Measurements from ENCODE around the gene DIAPH3.
"Not testable (repeated sequence)": the region's sequence is repeated elsewhere in the genome, so short reads cannot be mapped to it uniquely, and the experiment has no call there.

Gene DIAPH3

DNA sequence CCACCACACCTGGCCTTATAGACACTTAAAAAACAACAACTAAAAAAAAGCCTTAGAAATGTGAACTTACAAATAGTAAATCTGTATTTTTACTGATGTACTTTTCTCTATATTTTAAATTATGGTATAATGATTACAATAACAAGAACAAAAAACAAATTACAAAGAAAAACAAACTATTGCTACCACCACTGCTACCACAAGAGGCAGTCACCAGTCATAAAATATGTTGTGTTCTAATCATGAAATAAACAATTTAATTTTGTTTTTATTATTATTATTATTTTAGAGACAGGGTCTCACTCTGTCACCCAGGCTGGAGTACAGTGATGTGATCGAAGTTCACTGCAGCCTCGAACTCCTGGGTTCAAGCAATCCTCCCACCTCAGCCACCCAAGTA lies 72.2 kb downstream of the DIAPH3 start:
- no peak for DNase-seq

DNA sequence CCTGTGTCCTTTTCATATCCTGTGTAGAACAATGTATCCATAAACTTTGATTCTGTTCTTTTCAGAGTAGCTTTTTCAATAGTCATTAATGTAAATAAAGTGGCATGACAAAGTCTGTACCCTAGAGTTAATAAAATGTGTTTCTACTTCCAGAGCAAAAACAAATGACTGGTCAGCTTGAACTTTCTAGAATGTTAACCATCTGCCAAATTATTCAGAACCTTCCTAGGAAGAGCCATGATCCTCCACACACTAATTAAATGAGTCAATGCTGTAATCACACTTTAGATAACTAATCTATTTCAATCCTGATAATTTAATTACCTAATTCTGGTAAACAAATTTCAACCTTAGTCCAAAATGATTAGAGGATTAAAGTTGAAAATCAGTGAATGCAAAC lies 73.2 kb downstream of the DIAPH3 start:
- DNase-seq: no peak

DNA sequence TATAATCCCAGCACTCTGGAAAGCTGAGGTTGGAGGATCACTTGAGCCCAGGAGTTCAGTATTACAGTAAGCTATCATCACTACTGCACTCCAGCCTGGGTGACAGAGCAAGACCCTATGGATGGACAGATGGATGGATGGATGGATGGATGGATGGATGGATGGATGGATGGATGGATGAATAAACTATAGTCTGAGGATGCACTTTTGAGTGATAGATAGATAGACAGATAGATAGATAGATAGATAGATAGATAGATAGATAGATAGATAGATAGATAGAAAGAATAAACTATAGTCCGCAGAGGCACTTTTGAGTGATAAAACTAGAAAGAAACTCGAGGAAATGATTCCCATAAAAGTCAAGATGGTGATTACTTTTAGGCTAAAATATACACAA lies 79.9 kb downstream of the DIAPH3 start:
- DNase-seq: not testable (repeated sequence)

DNA sequence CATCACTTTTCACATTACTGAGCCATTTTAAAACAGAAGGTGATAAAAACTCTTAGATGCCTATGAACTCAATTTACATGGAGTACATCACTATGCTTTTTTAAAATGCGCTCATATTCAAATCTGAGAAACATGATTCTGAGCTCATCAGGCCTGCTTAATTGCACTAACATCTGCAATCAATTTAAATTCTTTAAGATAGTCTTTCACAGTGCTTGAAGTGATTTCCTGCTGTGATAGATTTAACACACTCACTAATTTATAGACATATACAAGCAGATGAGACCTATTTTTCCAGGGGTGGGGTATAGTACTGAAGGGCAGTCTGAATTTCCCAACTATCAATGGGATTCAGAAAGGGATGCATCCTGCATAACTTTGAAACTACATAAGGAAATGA lies 82.9 kb downstream of the DIAPH3 start:
- no peak for DNase-seq

DNA sequence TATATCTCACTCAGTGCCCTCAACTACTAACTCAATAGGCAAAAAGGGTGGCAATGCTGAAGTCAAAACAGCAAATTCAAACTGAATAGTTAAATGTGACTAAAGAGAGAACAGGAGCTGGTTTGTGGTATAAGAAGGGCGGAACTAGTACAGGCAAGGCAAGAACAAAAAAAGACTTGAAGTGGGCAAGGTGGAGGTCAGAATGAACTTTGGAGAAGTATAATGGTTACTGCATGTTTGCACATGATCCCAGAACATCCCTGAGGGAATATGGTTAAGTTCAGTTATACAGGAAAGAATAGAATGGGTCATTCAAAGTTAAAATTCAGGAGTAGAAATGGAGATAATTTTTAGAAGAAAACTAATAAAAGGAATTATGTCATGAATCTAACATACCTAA lies 85.5 kb downstream of the DIAPH3 start:
- DNase-seq: no peak

DNA sequence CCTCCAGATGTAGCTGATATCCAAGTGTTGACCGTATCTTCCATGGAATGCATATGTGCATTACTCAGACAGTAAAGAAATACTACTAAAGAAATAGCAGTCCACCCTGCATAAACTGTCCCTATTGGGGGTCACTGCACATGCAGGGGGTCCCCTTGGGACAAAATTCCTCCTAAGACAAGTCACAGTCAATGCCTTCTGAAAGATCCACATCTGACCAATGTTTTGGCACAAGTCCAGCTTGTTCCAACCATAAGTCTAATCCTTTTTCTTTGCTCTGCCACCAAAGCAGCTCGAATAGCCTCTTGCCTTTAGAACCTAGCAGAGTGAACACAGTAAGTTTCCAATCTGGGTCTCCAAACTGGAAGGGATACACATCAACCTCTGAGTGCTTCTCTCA lies 87.9 kb downstream of the DIAPH3 start:
- DNase-seq: no peak

DNA sequence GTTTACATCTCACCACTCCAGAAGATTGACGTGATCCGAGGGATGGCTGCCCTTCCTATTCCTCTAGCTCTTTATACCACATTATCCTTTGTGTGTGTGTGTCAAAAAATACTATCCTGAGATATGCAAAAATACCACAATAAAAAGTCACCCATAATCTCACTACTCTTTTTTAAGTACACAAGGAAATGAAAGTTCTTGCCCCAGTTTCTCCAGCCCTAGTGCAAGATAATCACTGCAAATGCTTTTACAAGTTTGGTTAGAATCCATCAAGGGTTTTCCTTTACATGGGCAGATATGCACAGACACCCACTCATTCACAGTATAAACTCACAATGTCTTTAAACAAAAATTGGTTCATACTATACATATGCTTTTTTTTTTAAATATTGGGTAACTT lies 89.3 kb downstream of the DIAPH3 start:
- no peak for DNase-seq

DNA sequence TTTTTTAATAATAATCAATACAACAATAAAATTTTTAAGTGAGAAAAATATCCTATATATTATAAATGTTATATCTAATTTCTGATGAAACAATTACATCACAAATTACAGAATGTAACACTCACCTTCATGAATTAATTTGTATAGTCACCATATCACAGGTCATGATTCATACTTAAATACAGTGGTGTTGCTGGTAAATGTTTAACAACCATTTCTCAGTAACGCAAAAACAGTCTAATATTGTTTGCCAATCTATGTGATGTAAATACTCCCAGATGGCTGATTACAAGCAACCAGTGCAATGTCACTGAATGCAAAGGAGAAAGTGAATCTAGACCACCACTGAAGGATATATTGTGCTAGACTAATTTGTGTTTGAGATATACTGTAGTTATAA lies 97.5 kb downstream of the DIAPH3 start:
- no peak for DNase-seq

DNA sequence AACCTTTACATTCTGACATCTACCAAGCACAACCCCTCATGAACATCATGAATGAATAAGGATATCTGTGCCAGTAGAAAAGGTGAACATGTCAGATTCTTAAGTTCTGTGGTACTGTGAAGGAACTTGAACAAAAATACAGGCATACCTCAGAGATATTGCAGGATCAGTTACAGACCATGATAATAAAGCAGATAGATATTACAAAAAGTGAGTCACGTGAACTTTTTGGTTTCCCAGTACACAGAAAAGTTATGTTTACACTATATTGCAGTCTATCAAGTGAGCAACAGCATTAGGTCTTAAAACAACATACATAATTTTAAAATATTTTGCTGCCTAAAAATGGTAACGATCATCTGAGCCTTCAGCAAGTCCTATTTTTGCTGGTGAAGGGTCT lies 101.2 kb downstream of the DIAPH3 start:
- DNase-seq: no peak

DNA sequence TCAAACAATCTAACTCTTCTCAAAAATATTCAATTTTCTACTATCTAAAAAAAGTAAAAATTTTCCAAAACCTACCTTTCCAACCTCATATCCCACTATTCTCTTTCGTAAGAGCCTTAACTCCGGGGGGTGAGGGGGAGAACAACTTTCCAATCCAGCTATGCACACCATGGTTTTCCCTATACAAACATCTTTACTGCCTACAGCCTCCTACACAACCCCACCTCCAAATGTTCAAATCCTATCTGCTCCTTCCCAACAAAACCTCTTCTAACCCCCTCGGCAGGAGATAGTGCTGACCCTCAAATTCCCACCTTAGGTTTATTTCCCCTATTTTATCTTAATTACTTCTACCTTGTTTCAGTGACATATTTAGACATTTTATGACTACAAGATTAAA lies 102.0 kb downstream of the DIAPH3 start:
- DNase-seq: no peak

DNA sequence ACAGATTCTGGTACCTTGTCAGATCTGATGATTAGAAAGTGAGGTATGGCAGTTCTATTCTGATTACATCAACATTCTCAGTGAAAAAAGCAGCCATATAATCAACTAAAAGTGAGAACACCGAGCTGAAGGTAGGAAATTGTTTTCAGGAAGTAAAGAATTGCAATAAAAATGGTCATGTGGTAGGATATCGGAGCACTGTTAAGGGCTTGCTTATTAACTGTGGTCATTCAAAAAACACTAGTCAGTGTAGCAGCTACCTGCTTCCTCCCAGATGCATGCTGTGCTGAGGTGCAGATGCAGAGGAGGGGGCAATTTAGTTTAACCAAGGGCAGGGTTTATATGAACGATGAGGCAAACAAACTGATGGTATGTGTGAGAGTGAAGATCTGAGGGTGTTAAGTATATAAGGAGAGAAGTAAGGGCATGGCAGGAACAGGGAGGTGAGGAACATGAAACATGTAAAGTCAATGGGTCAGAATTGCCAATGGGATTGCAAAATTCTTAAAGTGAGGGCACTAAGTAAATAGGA lies 111.9 kb downstream of the DIAPH3 start:
- no peak for DNase-seq

DNA sequence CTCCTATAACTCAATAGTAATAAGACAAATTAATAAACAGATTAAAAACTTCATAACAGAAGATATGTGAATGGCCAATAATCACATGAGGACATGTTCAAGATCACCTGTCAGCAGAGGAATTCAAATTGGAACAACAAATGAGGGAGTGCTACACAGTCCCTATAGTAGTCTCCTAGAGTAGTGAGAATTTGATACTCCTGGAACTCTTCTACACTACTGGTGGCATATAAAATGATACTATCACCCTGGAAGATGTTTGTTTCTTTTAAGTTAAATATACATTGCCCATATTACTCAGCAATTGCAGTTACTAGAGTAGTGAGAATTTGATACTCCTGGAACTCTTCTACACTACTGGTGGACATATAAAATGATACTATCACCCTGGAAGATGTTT lies 115.4 kb downstream of the DIAPH3 start:
- not testable (repeated sequence) for DNase-seq

DNA sequence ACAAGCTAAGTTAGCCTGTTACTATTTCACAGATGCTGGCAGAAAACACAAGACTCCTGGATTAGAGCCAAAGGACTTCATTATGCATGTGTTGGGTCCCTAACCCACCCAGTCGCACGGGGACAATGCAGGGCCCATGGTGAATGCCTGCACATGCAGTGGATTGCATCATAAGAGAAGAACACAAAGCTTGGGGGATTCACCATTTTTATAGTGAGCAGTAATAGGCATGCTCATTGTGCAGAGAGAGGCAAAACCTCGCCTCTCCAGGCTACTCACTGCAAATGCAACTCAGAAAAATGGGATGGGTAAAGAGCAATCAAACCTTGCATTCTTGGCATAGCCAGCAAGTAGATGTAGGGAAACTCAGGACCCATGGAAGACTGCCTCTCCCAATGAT lies 115.8 kb downstream of the DIAPH3 start:
- no peak for DNase-seq

DNA sequence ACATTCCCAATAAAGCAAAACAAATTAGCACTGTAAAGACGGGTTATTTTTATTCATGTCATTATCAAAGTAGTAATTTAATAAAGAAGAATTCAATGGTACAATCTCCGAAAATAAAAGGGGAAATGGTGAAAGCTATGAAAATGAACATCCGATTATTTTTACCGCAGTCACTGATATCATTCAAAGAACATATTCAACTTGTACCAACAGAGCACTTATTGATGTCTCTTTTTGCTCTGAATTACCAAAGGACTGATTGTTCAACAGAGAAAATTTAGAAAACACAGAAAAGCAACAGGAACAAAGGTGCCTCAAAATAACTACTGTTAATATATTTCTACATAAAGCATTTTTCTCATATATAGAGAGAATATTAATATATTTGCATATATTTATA lies 119.4 kb downstream of the DIAPH3 start:
- DNase-seq: no peak

DNA sequence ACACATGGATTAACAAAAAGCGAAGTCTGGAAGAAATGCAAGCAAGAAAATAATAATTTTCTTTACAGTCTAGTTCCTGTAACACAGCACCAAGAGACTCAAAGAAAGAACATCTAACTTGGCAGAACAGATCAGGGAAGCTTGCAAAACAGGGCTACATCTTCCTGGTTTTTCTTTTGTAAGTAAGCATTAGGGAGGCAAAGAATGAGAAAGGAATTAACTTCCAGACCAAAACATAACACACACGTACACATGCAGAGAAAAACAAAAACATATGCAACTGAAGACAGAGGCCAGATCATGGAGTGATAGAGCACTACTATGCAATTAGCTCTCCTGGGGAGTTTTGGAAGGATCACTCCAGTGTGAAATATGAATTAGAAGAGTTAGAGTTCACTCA lies 120.5 kb downstream of the DIAPH3 start:
- DNase-seq: no peak

DNA sequence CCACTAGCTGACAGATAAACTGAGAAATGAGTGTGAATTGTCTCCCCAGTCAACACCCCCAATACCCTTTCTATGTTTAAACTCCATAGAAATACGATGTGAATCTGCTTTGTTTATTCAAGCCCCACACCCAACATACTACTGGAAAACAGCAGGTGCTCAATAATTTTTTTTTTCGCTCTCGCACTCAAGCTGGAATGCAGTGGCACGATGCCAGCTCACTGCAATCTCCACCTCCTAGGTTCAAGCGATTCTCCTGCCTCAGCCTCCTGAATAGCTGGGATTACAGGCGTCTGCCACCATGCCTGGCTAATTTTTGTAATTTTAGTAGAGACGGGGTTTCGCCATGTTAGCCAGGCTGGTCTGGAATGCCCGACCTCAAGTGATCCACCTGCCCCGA lies 123.1 kb downstream of the DIAPH3 start:
- not testable (repeated sequence) for DNase-seq

DNA sequence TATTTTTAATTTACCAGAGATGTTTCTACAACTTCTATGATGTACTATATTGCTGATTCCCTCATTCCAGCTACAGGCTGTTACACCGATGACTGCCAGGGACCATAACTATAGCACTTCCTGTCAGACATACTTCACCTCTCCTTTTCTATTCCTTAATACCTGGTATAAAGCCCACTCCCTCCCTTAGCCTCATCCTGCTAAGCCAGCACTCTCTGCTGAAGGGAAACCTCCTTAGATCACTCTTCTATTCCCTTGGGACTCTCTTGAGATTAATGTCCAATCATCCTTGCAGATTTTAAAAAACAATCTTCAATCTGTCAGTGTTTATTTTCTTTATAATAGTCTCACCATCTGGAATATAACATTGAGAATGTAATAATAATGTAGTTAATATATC lies 127.9 kb downstream of the DIAPH3 start:
- no peak for DNase-seq

DNA sequence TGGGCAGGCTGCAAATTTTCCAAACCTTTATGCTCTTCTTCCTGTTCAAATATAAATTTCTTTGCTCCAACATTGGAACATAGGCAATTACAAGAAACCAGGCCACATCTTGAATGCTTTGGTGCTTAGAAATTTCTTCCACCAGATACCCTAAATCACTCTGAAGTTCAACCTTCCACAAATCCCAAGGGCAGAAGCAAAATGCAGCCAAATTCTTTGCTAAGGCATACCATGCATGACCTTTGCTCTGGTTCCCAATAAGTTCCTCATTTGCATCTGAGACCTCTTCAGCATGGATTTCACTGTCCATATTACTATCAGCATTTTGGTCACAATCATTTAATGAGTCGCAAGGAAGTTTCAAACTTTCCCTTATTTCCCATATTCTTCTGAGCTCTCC lies 130.9 kb downstream of the DIAPH3 start:
- no peak for DNase-seq

DNA sequence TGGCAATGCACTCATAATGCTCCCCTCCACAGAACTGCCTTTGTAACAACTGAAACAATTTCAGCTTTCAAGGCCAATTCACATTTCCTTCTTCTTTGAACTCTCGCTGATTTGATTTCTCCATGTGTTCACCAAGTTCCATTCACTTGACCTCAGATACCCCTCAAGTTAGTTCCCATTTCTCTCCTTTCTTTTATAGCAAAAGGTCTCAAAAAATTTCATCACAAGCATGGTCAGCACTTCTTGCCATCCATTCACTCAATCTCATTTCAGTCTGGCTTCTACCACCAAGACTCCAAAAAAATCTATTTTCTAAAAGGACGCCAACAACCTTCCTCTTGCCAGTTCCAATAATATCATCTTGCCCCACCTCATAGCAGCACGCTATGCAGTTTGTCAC lies 135.7 kb downstream of the DIAPH3 start:
- no peak for DNase-seq

DNA sequence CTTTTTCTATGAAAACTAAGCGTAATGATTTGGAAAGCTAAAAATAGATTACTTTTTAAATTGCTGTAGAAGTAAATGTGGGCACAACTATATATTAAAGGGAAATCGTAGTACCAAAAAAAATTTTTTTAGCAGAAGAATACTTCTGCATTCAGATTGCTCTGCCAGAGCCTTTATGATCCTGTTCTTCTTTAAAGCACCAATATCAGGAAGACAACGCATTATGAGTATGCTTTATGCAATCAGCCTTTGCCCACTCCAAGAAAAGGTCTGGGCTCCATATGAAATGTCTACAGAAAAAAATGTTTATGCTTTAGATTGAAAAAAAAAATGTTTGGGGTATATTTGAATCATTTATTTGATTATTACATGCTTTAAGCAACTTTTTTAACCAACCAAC lies 137.4 kb downstream of the DIAPH3 start:
- no peak for DNase-seq

DNA sequence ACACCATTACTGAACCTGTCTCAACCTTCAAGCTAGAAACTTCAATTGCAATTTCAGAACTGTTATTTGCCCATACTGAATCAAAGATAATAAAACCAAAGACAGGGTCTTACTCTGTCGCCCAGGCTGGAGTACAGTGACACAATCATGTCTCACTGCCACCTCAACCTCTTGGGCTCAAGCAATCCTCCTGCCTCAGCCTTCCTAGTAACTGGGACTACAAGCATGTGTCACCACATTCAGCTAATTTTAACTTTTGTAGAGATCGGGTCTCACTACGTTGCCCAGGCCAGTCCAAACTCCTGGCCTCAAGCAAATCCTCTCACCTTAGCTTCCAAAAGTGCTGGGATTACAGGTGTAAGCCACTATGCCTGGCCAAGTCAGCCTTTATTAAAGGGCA lies 143.4 kb downstream of the DIAPH3 start:
- DNase-seq: no peak

DNA sequence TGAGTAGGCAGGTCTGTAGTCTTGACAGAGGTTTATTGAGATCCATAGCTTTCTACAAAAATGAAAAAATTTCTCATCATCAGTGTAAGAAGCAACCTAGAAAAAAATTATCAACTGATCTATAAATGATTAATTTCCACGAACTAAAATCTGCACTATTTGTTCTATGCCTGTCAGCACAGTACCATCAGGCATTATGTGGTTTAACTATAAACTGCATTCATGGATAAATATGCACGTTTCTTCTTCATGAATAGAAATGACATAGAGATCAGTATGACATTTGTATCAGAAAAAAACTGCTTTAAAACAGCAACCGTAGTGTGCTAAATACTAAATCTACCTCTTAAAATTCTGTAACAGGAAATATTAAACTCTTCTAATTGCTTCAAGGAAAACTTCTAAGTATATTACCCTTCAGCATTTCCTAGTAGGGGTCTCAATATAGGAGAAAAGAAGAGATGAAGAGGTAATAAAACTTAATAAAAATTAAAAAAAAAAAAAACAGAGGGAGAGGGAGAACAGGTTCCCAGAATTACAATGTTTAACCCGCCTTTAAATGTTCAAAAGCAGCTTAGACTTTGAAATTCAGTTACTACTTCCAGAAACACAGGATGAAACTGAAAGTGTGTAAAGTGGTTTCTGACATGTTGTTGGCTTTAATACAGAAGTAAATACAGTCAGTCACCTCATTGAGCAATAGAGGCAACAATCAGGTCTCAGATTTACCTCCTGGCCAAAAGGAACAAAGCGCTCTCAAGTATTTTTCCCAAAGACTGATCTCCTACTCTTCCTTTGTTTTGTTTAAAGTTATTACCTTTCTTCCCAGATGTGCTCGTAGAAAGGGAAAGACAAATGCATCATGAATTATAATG lies 144.4 kb downstream of the DIAPH3 start:
- peak; percentile 8 for DNase-seq

DNA sequence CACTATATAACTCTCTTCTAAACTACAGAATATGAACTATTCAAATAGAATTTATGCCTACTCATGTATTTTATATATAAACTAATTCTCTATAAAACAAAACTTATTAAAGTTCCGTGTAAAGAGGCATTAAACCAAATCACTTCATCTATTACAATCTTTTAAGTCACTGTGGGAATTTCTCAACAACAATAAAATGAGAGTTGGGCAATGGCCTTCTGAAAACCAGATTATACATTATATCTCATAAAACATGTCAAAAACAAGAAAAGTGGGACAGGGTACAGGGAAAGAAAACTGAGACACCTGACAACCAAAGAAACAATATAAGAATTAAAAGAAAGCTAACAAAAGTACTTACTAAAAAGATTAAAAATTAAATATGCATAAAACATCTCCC lies 145.2 kb downstream of the DIAPH3 start:
- DNase-seq: no peak

DNA sequence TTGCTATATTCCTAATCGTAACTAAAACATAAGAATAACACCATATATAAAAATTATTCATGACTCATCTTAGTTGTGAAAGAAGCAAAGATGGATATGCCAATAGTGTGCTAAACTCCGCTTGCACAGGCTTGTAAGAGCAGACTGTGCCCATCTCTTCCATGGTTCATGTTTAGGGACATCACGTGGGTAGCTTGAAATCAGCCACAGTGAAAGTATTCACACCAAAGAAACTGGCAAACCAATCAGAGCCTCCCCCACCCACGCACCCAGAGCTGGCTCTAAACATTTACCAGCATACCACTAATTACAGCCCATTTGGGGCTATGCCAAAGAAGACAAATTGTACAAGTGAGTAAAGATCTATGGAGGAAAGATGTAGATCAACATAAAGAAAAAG lies 147.5 kb downstream of the DIAPH3 start:
- no peak for DNase-seq

DNA sequence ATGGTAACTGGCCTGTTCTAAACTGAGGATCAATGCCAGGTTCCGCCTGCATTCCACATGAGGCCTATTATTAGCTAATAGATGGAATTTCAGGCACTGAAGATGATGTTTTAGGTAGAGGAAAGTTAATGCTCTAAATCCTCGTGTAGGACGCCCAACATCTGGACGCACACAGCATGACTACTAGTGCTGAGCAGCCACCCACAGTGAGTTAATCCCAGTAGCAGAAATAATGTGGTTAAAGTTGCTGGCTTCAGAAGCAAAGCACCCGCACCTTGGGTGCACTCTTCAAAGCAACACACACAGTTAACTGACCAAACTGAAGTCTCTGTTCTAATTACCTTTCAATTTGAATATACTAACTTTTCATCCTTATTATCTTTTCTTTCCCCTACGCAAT lies 150.6 kb downstream of the DIAPH3 start:
- DNase-seq: no peak

Measured in kidney glomerular epithelial cell (primary cell).